Neural crest cell (in vitro differentiated cells): ENCODE measurements around the gene RUNX1. TPM values are rescaled to one million over a fixed set of nuclear protein-coding genes. Genes with fewer than 3 reads are reported as not detected.

Source experiments
- DNase-seq: peaks from one replicate; pipeline ENCODE4 v3.0.0; 2021; ENCODE audit warnings: low read depth, mixed read lengths, low spot score
- H3K27ac Mint-ChIP-seq: one replicate; pipeline ENCODE4 v1.8.0; 2021; ENCODE audit warnings: mild to moderate bottlenecking, mixed read lengths; ENCODE audit not compliant: unreplicated experiment
- H3K27me3 Mint-ChIP-seq: 2 replicates; pipeline ENCODE4 v1.8.0; 2021; ENCODE audit warnings: low read depth, mild to moderate bottlenecking, mixed read lengths
- H3K36me3 Mint-ChIP-seq: 2 replicates; pipeline ENCODE4 v1.8.0; 2021; ENCODE audit warnings: low read depth, mild to moderate bottlenecking, mixed read lengths
- H3K4me1 Mint-ChIP-seq: 2 replicates; pipeline ENCODE4 v1.8.0; 2021; ENCODE audit warnings: mixed read lengths
- H3K4me3 Mint-ChIP-seq: one replicate; pipeline ENCODE4 v1.8.0; 2021; ENCODE audit warnings: mild to moderate bottlenecking, mixed read lengths
- H3K9me3 Mint-ChIP-seq: 2 replicates; pipeline ENCODE4 v1.8.0; 2021; ENCODE audit warnings: mixed read lengths
- CTCF ChIP-seq: fragments of 200-600 bp; sonication (generic); conservative IDR thresholded peaks from 2 replicates; pipeline ENCODE4 v1.5.0; 2021; ENCODE audit warnings: antibody characterized with exemption, mild to moderate bottlenecking
- total RNA-seq: library from RNA; stranded (reverse); gene quantifications from 2 replicates; pipeline ENCODE4 v1.2.1, GENCODE V29; 2021

Gene RUNX1
- total RNA-seq, 1 donor from 2014 or later: 0.63 TPM

- TF ChIP-seq CTCF: no peak
- no peak overlapping the region for H3K4me3 Mint-ChIP-seq
- no peaks in the 10 kb centered on the region for H3K27me3 Mint-ChIP-seq
- H3K9me3 Mint-ChIP-seq: no peaks in the 10 kb centered on the region
- H3K27ac Mint-ChIP-seq: no peak overlapping the region
- DNase-seq: no peak
- no peaks in the 10 kb centered on the region for H3K4me1 Mint-ChIP-seq
- H3K36me3 Mint-ChIP-seq: no peaks in the 10 kb centered on the region
These were observed 123.5 kb downstream of the RUNX1 start for GRCh38 chr21:34925597-34925996.

- Mint-ChIP-seq H3K36me3 (no peaks in the 10 kb centered on the region), H3K4me1 (no peaks in the 10 kb centered on the region), H3K4me3 (no peak overlapping the region), H3K27me3 (no peaks in the 10 kb centered on the region), H3K9me3 (no peaks in the 10 kb centered on the region), H3K27ac (no peak overlapping the region)
- no peak for TF ChIP-seq CTCF
- no peak for DNase-seq
These were observed 124.2 kb downstream of the RUNX1 start for GRCh38 chr21:34924771-34925419.

GRCh38 chr21:34924194-34924593, 124.9 kb downstream of the RUNX1 start:
- no peaks in the 10 kb centered on the region for H3K9me3 Mint-ChIP-seq
- no peak overlapping the region for H3K4me3 Mint-ChIP-seq
- no peaks in the 10 kb centered on the region for H3K4me1 Mint-ChIP-seq
- H3K27ac Mint-ChIP-seq: no peak overlapping the region
- H3K27me3 Mint-ChIP-seq: no peaks in the 10 kb centered on the region
- DNase-seq: no peak
- no peaks in the 10 kb centered on the region for H3K36me3 Mint-ChIP-seq
- no peak for TF ChIP-seq CTCF

GRCh38 chr21:34923626-34924025, 125.5 kb downstream of the RUNX1 start:
- no peaks in the 10 kb centered on the region for H3K27me3 Mint-ChIP-seq

GRCh38 chr21:34923202-34923601, 125.9 kb downstream of the RUNX1 start:
- H3K4me1 Mint-ChIP-seq: no peaks in the 10 kb centered on the region
- H3K36me3 Mint-ChIP-seq: no peaks in the 10 kb centered on the region
- no peak for DNase-seq
- H3K9me3 Mint-ChIP-seq: no peaks in the 10 kb centered on the region
- H3K27ac Mint-ChIP-seq: no peak overlapping the region
- H3K27me3 Mint-ChIP-seq: no peaks in the 10 kb centered on the region
- TF ChIP-seq CTCF: no peak
- no peak overlapping the region for H3K4me3 Mint-ChIP-seq

More at GRCh38 chr21:34923626-34924025, 125.5 kb downstream of the RUNX1 start:
- Mint-ChIP-seq H3K27ac (no peak overlapping the region), H3K9me3 (no peaks in the 10 kb centered on the region), H3K4me1 (no peaks in the 10 kb centered on the region), H3K36me3 (no peaks in the 10 kb centered on the region), H3K4me3 (no peak overlapping the region)
- TF ChIP-seq CTCF: no peak
- DNase-seq: no peak
